B cell (primary cell): ENCODE measurements around the gene RAB3C. TPM values are rescaled to one million over a fixed set of nuclear protein-coding genes. Genes with fewer than 3 reads are reported as not detected.

Source experiments
- ATAC-seq: fragments of 200-7000 bp; cut with Tn5 transposase; one replicate; pipeline ENCODE4 v1.10.0; 2021; ENCODE audit warnings: low read depth, mild to moderate bottlenecking, moderate number of reproducible peaks, moderate library complexity
- CTCF ChIA-PET: fragments of 350-600 bp; sonication (Branson Sonifier 250); formaldehyde crosslinking; loops from one replicate; lab custom pipeline; 2021; ENCODE audit warnings: antibody characterized with exemption, inconsistent platforms; lab: Charles Lee
- POLR2A ChIA-PET: fragments of 350-600 bp; sonication (Branson Sonifier 250); formaldehyde crosslinking; loops from one replicate; lab custom pipeline; 2021; ENCODE audit warnings: antibody characterized with exemption; lab: Charles Lee
- DNase-seq: peaks from one replicate; pipeline ENCODE4 v3.0.0; 2013
- H2AFZ ChIP-seq: 2 replicates; pipeline ENCODE4 v1.6.1; 2012; ENCODE audit warnings: mild to moderate bottlenecking, low read depth, low read length; ENCODE audit not compliant: insufficient read depth, poor library complexity, severe bottlenecking
- H3K27ac ChIP-seq, 2 donors: 1 replicate in 1 of 2; 2 replicates in 1 of 2; pipeline ENCODE4 v1.5.1; 2012 to 2013; ENCODE audit warnings: low read length in 2 of 2, mild to moderate bottlenecking in 2 of 2, moderate library complexity in 1 of 2
- H3K27me3 ChIP-seq, 4 experiments: fragments of 200-600 bp in 1 of 4; sonication (generic) in 1 of 4; replicated peaks in 1 of 4; 1 replicate in 2 of 4; 2 replicates in 2 of 4; pipeline versions ENCODE4 v1.6.1 to v1.7.0; 2013 to 2016; ENCODE audit warnings: low read length in 3 of 4, mild to moderate bottlenecking in 2 of 4, mixed read lengths in 1 of 4, moderate library complexity in 1 of 4; ENCODE audit not compliant: insufficient read depth in 4 of 4, control insufficient read depth in 3 of 4; ENCODE audit errors: control extremely low read depth in 1 of 4
- H3K36me3 ChIP-seq, 2 experiments: replicated peaks in 1 of 2; 1 replicate in 1 of 2; 2 replicates in 1 of 2; pipeline versions ENCODE4 v1.6.1 to v1.7.1; 2013; ENCODE audit warnings: low read length in 1 of 2; ENCODE audit not compliant: insufficient read depth in 2 of 2, control insufficient read depth in 1 of 2; ENCODE audit errors: control extremely low read depth in 1 of 2, extremely low read depth in 1 of 2
- H3K4me1 ChIP-seq, 2 donors: fragments of 200-600 bp in 1 of 2; sonication (generic) in 1 of 2; 1 replicate in 1 of 2; 2 replicates in 1 of 2; pipeline versions ENCODE4 v1.5.1 to v1.6.1; 2013 to 2017; ENCODE audit warnings: low read length in 2 of 2; ENCODE audit not compliant: control insufficient read depth in 2 of 2, insufficient read depth in 2 of 2
- H3K4me2 ChIP-seq: replicated peaks from 2 replicates; pipeline ENCODE3; 2012; ENCODE audit warnings: mild to moderate bottlenecking, low read depth, low read length; ENCODE audit not compliant: poor library complexity, severe bottlenecking
- H3K4me3 ChIP-seq, 5 experiments: fragments of 200-600 bp in 1 of 5; sonication (generic) in 1 of 5; 1 replicate in 3 of 5; 2 replicates in 2 of 5; pipeline versions ENCODE4 v1.5.1 to v1.7.0; 2011 to 2016; ENCODE audit warnings: low read length in 4 of 5, mild to moderate bottlenecking in 4 of 5, low read depth in 2 of 5, control low read depth in 1 of 5, moderate library complexity in 1 of 5; ENCODE audit not compliant: insufficient read depth in 1 of 5; ENCODE audit errors: control extremely low read depth in 1 of 5, extremely low read depth in 1 of 5
- H3K79me2 ChIP-seq: fragments of 200-600 bp; sonication (generic); one replicate; pipeline ENCODE4 v1.6.0; 2016; ENCODE audit warnings: low read length; ENCODE audit not compliant: control insufficient read depth, insufficient read depth
- H3K9ac ChIP-seq: fragments of 200-600 bp; sonication (generic); 2 replicates; pipeline ENCODE4 v1.6.1; 2017; ENCODE audit warnings: mild to moderate bottlenecking, low read length, moderate library complexity
- H3K9me3 ChIP-seq, 3 donors: one replicate each; pipeline versions ENCODE4 v1.6.1 to v1.7.1; 2013; ENCODE audit warnings: low read length in 2 of 3; ENCODE audit not compliant: control insufficient read depth in 2 of 3, insufficient read depth in 1 of 3; ENCODE audit errors: control extremely low read depth in 1 of 3
- H4K20me1 ChIP-seq: 2 replicates; pipeline ENCODE4 v1.6.0; 2012; ENCODE audit warnings: mild to moderate bottlenecking, low read length; ENCODE audit not compliant: insufficient read depth, control insufficient read depth, poor library complexity, severe bottlenecking
- H3K27ac Mint-ChIP-seq: one replicate; pipeline ENCODE4 v1.8.0; 2021; ENCODE audit warnings: mixed read lengths
- H3K27me3 Mint-ChIP-seq: one replicate; pipeline ENCODE4 v1.8.0; 2021; ENCODE audit warnings: mixed read lengths
- H3K4me1 Mint-ChIP-seq: one replicate; pipeline ENCODE4 v1.8.0; 2021; ENCODE audit warnings: mixed read lengths
- H3K4me3 Mint-ChIP-seq: one replicate; pipeline ENCODE4 v1.8.0; 2021; ENCODE audit warnings: mixed read lengths
- H3K9me3 Mint-ChIP-seq: one replicate; pipeline ENCODE4 v1.8.0; 2022; ENCODE audit warnings: mixed read lengths; ENCODE audit not compliant: insufficient read depth
- EZH2 ChIP-seq: IDR thresholded peaks from 2 replicates; pipeline ENCODE4 v1.6.1; 2012; ENCODE audit warnings: borderline replicate concordance, low read depth, mild to moderate bottlenecking, moderate library complexity, low read length; ENCODE audit not compliant: insufficient read depth, poor library complexity, severe bottlenecking
- WGBS: methylation state at CpG from one replicate; pipeline ENCODE4 v1.1.5; 2013; ENCODE audit warnings: missing lambda C conversion rate; ENCODE audit not compliant: insufficient coverage; 5-methylcytosine and 5-hydroxymethylcytosine counted together
- intact Hi-C: fragments of 100-400 bp; cut with micrococcal nuclease; formaldehyde crosslinking; loops from one replicate; pipeline ENCODE4 v1.10.0; 2022
- polyA plus RNA-seq: library from polyadenylated mRNA; depleted of rRNA; stranded (reverse); fragments of >200 nt; gene quantifications from 2 replicates; pipeline ENCODE4 v1.2.3, GENCODE V29; 2012
- total RNA-seq, 2 donors: library from RNA; stranded (reverse); fragments of 120-200 nt in 1 of 2; gene quantifications; 1 replicate in 1 of 2; 2 replicates in 1 of 2; pipeline versions ENCODE4 v1.2.3 to v1.2.4, GENCODE V29; 2013 to 2022
- TF ChIP-seq, protein P1 (sequence below): fragments of 200-600 bp; IDR thresholded peaks from one replicate; pipeline ENCODE4 v1.8.0; 2022; ENCODE audit warnings: antibody characterized with exemption, mild to moderate bottlenecking

Gene RAB3C
- total and polyA plus RNA-seq, 2 donors (not counting 1 experiment from before 2014, with no cell fraction given) = 0.20 to 0.58 TPM

DNA sequence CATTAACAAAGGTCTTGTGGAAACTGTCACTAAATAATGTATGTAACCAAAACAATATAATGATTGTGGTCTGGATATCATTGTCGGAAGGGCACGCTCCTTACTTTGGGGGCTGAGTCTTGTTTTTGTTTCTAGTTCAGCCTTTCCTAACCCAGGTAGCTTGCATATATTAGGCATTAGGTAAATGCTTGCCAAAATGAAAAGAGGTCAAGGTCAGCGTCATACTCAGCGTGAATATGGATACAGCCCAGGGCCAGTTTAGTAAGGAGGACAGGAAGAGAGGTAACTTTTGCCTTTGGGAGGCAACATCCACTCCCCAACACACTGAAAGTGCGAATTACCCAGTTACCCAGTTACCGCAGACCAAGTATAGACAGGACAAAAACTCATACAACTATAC lies 171.4 kb downstream of the RAB3C start:
- no peak overlapping the region for H3K4me2 ChIP-seq
- no peak overlapping the region for H3K27ac Mint-ChIP-seq
- no peaks in the 10 kb centered on the region for H3K9me3 Mint-ChIP-seq
- H3K27me3 Mint-ChIP-seq = no peaks in the 10 kb centered on the region
- no peaks in the 10 kb centered on the region for H3K79me2 ChIP-seq
- no peak overlapping the region for H3K4me3 ChIP-seq
- H3K36me3 ChIP-seq = no peaks in the 10 kb centered on the region
- H3K4me1 Mint-ChIP-seq = peaks cover 8% of the 10 kb centered on the region
- no peak overlapping the region for H2AFZ ChIP-seq
- H3K27ac ChIP-seq = no peak overlapping the region
- H3K27me3 ChIP-seq = no peaks in the 10 kb centered on the region
- DNase-seq (no peak), ATAC-seq (no peak)
- no peak for TF ChIP-seq EZH2
- TF ChIP-seq, protein P1, sequence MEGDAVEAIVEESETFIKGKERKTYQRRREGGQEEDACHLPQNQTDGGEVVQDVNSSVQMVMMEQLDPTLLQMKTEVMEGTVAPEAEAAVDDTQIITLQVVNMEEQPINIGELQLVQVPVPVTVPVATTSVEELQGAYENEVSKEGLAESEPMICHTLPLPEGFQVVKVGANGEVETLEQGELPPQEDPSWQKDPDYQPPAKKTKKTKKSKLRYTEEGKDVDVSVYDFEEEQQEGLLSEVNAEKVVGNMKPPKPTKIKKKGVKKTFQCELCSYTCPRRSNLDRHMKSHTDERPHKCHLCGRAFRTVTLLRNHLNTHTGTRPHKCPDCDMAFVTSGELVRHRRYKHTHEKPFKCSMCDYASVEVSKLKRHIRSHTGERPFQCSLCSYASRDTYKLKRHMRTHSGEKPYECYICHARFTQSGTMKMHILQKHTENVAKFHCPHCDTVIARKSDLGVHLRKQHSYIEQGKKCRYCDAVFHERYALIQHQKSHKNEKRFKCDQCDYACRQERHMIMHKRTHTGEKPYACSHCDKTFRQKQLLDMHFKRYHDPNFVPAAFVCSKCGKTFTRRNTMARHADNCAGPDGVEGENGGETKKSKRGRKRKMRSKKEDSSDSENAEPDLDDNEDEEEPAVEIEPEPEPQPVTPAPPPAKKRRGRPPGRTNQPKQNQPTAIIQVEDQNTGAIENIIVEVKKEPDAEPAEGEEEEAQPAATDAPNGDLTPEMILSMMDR = no peak
- H4K20me1 ChIP-seq = no peaks in the 10 kb centered on the region
- ChIA-PET POLR2A (no interaction called here), CTCF (interaction anchor here (0.7 kb wide), 1 partner anchor 132 kb away, joined by 3 read pairs; no protein-coding TSS in a partner anchor)
- 100% methylated on average over 4 of the region's 6 CpGs for WGBS
- peaks cover 2 to 3% of the 10 kb centered on the region in 2 donors for H3K4me1 ChIP-seq
- no peak overlapping the region for H3K4me3 Mint-ChIP-seq
- no peak overlapping the region for H3K9ac ChIP-seq
- H3K9me3 ChIP-seq = no peaks in the 10 kb centered on the region
- intact Hi-C loops = no loop called here

DNA sequence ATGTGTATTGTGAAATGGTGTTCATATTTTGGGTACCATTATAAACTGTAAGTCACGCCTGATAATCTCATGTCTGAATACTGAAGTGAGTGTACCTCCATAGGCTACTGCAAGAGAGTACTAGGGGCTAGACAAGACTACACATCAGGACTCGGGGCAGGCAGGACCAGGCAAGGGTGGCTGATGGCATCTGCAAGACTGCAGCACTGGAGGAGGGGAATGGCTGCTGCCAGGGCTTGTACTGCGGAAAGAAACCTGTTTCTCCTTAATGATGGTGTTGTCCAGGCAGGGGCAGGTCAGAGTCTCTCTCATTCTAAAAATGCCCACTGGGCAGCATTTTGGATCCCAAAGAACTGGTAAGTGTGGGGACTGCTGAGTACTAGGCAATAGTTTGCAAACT lies 172.5 kb downstream of the RAB3C start:
- Histone ChIP-seq H3K27me3 (no peaks in the 10 kb centered on the region), H3K4me3 (no peak overlapping the region), H2AFZ (no peak overlapping the region), H4K20me1 (no peaks in the 10 kb centered on the region), H3K9ac (no peak overlapping the region), H3K27ac (no peak overlapping the region), H3K4me2 (no peak overlapping the region), H3K36me3 (no peaks in the 10 kb centered on the region), H3K79me2 (no peaks in the 10 kb centered on the region), H3K9me3 (no peaks in the 10 kb centered on the region), H3K4me1 (peaks cover 12 to 14% of the 10 kb centered on the region in 2 donors)
- ATAC-seq (no peak), DNase-seq (no peak)
- TF ChIP-seq, protein P1 = no peak
- no peak for TF ChIP-seq EZH2
- ChIA-PET CTCF (interaction anchor here (0.6 kb wide), 1 partner anchor 128 kb away, joined by 3 read pairs; no protein-coding TSS in a partner anchor), POLR2A (no interaction called here)
- peaks cover 20% of the 10 kb centered on the region for H3K4me1 Mint-ChIP-seq
- H3K27me3 Mint-ChIP-seq = no peaks in the 10 kb centered on the region
- no peak overlapping the region for H3K4me3 Mint-ChIP-seq
- H3K27ac Mint-ChIP-seq = no peak overlapping the region
- H3K9me3 Mint-ChIP-seq = no peaks in the 10 kb centered on the region
- WGBS = 96% methylated on average over 3 of the region's 3 CpGs
- intact Hi-C loops = no loop called here
